GM18909 (cell line): ENCODE results near the gene EGF.
"Not testable (repeated sequence)": the region's sequence is repeated elsewhere in the genome, so short reads cannot be mapped to it uniquely, and the experiment has no call there.

ENCODE experiments used
- ATAC-seq: cut with Tn5 transposase; IDR thresholded peaks from one replicate; pipeline ENCODE4 v1.9.1; 2021; ENCODE audit warnings: mild to moderate bottlenecking; ENCODE audit not compliant: unreplicated experiment, poor library complexity

EGF gene

GRCh38 chr4:109913596-109914241 is 1.0 kb downstream of the EGF start:
- no peak for ATAC-seq

- no peak for ATAC-seq
These were observed 1.6 kb downstream of the EGF start for GRCh38 chr4:109914322-109914721.

GRCh38 chr4:109915385-109916026 is 2.8 kb downstream of the EGF start:
- ATAC-seq: no peak

GRCh38 chr4:109916027-109916409 is 3.3 kb downstream of the EGF start:
- no peak for ATAC-seq

- ATAC-seq: no peak
These were observed 8.7 kb downstream of the EGF start for GRCh38 chr4:109921384-109921808.

- ATAC-seq: no peak
These were observed 12.7 kb downstream of the EGF start for GRCh38 chr4:109925396-109925795.

- no peak for ATAC-seq
These were observed 15.8 kb downstream of the EGF start for GRCh38 chr4:109928327-109929045.

GRCh38 chr4:109930464-109930863 is 17.8 kb downstream of the EGF start:
- no peak for ATAC-seq

GRCh38 chr4:109930872-109931271 is 18.2 kb downstream of the EGF start:
- no peak for ATAC-seq

- no peak for ATAC-seq
These were observed 18.6 kb downstream of the EGF start for GRCh38 chr4:109931318-109931717.

- ATAC-seq: not testable (repeated sequence)
These were observed 24.7 kb downstream of the EGF start for GRCh38 chr4:109937352-109937751.

- no peak for ATAC-seq
These were observed 26.5 kb downstream of the EGF start for GRCh38 chr4:109939190-109939589.

- ATAC-seq: no peak
These were observed 29.7 kb downstream of the EGF start for GRCh38 chr4:109942292-109942926.

- no peak for ATAC-seq
These were observed 31.1 kb downstream of the EGF start for GRCh38 chr4:109943745-109944144.

- ATAC-seq: no peak
These were observed 31.9 kb downstream of the EGF start for GRCh38 chr4:109944591-109944990.

- no peak for ATAC-seq
These were observed 32.4 kb downstream of the EGF start for GRCh38 chr4:109945056-109945455.

- no peak for ATAC-seq
These were observed 33.4 kb downstream of the EGF start for GRCh38 chr4:109946120-109946519.

- no peak for ATAC-seq
These were observed 34.8 kb downstream of the EGF start for GRCh38 chr4:109947457-109947856.

- ATAC-seq: no peak
These were observed 35.2 kb downstream of the EGF start for GRCh38 chr4:109947918-109948317.

- not testable (repeated sequence) for ATAC-seq
These were observed 36.5 kb downstream of the EGF start for GRCh38 chr4:109949099-109949718.

GRCh38 chr4:109952612-109953011 is 39.9 kb downstream of the EGF start:
- ATAC-seq: no peak
